ENCODE measurements around the gene AFMID. TPM values are rescaled to one million over a fixed set of nuclear protein-coding genes. Genes with fewer than 3 reads are reported as not detected.

Gene AFMID
- total and polyA plus RNA-seq, 2 experiments from 2014 or later, result 38.0 to 47.5 TPM

DNA sequence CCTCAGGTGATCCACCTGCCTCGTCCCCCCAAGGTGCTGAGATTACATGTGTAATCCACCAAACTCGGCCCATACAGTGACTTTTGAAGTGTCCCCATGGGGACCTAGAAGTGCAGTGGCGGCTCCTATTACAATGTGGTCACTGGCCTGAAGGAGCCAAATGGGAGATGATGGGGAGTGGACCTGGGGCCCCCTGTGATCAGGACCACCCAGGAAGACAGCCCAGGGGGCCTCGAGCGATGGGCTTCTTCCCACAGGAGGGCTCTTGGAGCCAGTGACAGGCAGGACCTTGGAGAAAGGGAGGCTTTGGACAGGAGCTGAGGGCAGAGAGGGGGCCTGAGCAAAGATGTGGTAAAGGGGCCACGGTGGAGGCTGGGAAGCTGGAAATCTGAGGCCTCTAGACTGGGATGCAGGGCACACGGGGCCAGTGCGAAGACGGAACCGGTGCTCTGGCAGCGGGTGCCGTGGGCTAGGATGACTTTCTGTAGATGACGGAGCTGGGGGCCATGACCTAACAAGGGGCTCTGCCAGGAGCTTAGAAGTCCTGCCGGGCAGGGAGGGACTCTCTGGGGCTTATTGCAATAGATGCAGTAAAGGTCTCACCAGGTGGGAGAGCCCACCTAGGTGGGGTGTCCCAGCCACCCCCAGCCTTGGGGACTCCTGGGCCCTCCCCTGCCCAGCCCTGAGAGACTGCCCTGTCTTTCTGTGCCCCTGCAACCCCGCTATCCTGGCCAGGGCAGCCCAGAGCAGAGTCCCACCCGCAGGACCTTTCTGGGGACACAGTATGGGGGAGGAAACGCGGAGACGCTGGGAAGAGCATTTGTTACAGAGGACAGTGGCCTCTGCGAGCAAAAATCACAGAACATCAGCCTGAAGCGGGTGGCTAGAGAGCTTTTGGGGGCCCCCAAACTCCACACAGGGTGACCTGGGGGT, 43.7 kb upstream of the AFMID start:
- 0 out of 2 replicates have a peak, but pooled peaks cover 4% of the 10 kb centered on the region for H3F3A ChIP-seq (replicated peaks; ENCODE audit: low read depth)
- H3K27me3 Mint-ChIP-seq (ENCODE audit: insufficient read depth, low read depth, poor library complexity), result peaks cover 7% of the 10 kb centered on the region
- H3K4me2 ChIP-seq, result no peak overlapping the region
- no peaks in the 10 kb centered on the region for H3K9me3 Mint-ChIP-seq
- H4K20me1 ChIP-seq (replicated peaks; ENCODE audit: insufficient read depth), result no peaks in the 10 kb centered on the region
- no peak overlapping the region for H3K4me3 ChIP-seq
- no peak overlapping the region for H3K4me3 Mint-ChIP-seq
- H3K4me1 Mint-ChIP-seq, result peaks cover 7% of the 10 kb centered on the region; the same call in 2 of the 3 replicates
- DNase-seq (ENCODE audit: low spot score) (no peak), ATAC-seq (no peak)
- H3K27me3 ChIP-seq (ENCODE audit: insufficient read depth), result 0 out of 2 replicates have a peak, but pooled peaks cover 3% of the 10 kb centered on the region
- H3K4me1 ChIP-seq (ENCODE audit: insufficient read depth), result peaks cover 5% of the 10 kb centered on the region; the same call in 1 of the 2 replicates
- no peaks in the 10 kb centered on the region for H3K36me3 Mint-ChIP-seq (ENCODE audit: low read depth)
- H3K36me3 ChIP-seq (ENCODE audit: insufficient read depth), result no peaks in the 10 kb centered on the region
- no peaks in the 10 kb centered on the region for H3K79me2 ChIP-seq (replicated peaks; ENCODE audit: insufficient read depth)
- H2AFZ ChIP-seq, result no peak overlapping the region
- H3K27ac ChIP-seq (ENCODE audit: low read depth), result no peak overlapping the region
- H3K9me2 ChIP-seq (ENCODE audit: insufficient read depth), result no peaks in the 10 kb centered on the region
- no peak overlapping the region for H3K27ac Mint-ChIP-seq
- TF ChIP-seq, protein P1, sequence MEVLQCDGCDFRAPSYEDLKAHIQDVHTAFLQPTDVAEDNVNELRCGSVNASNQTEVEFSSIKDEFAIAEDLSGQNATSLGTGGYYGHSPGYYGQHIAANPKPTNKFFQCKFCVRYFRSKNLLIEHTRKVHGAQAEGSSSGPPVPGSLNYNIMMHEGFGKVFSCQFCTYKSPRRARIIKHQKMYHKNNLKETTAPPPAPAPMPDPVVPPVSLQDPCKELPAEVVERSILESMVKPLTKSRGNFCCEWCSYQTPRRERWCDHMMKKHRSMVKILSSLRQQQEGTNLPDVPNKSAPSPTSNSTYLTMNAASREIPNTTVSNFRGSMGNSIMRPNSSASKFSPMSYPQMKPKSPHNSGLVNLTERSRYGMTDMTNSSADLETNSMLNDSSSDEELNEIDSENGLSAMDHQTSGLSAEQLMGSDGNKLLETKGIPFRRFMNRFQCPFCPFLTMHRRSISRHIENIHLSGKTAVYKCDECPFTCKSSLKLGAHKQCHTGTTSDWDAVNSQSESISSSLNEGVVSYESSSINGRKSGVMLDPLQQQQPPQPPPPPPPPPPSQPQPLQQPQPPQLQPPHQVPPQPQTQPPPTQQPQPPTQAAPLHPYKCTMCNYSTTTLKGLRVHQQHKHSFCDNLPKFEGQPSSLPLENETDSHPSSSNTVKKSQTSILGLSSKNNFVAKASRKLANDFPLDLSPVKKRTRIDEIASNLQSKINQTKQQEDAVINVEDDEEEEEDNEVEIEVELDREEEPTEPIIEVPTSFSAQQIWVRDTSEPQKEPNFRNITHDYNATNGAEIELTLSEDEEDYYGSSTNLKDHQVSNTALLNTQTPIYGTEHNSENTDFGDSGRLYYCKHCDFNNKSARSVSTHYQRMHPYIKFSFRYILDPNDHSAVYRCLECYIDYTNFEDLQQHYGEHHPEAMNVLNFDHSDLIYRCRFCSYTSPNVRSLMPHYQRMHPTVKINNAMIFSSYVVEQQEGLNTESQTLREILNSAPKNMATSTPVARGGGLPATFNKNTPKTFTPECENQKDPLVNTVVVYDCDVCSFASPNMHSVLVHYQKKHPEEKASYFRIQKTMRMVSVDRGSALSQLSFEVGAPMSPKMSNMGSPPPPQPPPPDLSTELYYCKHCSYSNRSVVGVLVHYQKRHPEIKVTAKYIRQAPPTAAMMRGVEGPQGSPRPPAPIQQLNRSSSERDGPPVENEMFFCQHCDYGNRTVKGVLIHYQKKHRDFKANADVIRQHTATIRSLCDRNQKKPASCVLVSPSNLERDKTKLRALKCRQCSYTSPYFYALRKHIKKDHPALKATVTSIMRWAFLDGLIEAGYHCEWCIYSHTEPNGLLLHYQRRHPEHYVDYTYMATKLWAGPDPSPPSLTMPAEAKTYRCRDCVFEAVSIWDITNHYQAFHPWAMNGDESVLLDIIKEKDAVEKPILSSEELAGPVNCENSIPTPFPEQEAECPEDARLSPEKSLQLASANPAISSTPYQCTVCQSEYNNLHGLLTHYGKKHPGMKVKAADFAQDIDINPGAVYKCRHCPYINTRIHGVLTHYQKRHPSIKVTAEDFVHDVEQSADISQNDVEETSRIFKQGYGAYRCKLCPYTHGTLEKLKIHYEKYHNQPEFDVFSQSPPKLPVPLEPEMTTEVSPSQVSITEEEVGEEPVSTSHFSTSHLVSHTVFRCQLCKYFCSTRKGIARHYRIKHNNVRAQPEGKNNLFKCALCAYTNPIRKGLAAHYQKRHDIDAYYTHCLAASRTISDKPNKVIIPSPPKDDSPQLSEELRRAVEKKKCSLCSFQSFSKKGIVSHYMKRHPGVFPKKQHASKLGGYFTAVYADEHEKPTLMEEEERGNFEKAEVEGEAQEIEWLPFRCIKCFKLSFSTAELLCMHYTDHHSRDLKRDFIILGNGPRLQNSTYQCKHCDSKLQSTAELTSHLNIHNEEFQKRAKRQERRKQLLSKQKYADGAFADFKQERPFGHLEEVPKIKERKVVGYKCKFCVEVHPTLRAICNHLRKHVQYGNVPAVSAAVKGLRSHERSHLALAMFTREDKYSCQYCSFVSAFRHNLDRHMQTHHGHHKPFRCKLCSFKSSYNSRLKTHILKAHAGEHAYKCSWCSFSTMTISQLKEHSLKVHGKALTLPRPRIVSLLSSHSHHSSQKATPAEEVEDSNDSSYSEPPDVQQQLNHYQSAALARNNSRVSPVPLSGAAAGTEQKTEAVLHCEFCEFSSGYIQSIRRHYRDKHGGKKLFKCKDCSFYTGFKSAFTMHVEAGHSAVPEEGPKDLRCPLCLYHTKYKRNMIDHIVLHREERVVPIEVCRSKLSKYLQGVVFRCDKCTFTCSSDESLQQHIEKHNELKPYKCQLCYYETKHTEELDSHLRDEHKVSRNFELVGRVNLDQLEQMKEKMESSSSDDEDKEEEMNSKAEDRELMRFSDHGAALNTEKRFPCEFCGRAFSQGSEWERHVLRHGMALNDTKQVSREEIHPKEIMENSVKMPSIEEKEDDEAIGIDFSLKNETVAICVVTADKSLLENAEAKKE (CRISPR knock-in tag; IDR thresholded peaks at IDR 0.05), result no peak
- no peak for TF ChIP-seq STAT1 (IDR thresholded peaks at IDR 0.05; ENCODE audit: unreplicated experiment)
- TF ChIP-seq ZNF331 (CRISPR knock-in tag; IDR thresholded peaks at IDR 0.05; ENCODE audit: low read depth), result no peak
- no peak for TF ChIP-seq CREB1 (CRISPR knock-in tag; IDR thresholded peaks at IDR 0.05; ENCODE audit: low read depth)
- no peak for TF ChIP-seq ZNF114 (CRISPR knock-in tag; IDR thresholded peaks at IDR 0.05)
